Endothelial cell of hepatic sinusoid (primary cell): ENCODE measurements around the gene EXD3.
"Not testable (repeated sequence)": the region's sequence is repeated elsewhere in the genome, so short reads cannot be mapped to it uniquely, and the experiment has no call there.

Experiments used
- in situ Hi-C: cut with HindIII; loops from 2 replicates; pipeline ENCODE4 v1.10.0; 2017; ENCODE audit warnings: low sequenced_read_pairs

Gene EXD3

DNA sequence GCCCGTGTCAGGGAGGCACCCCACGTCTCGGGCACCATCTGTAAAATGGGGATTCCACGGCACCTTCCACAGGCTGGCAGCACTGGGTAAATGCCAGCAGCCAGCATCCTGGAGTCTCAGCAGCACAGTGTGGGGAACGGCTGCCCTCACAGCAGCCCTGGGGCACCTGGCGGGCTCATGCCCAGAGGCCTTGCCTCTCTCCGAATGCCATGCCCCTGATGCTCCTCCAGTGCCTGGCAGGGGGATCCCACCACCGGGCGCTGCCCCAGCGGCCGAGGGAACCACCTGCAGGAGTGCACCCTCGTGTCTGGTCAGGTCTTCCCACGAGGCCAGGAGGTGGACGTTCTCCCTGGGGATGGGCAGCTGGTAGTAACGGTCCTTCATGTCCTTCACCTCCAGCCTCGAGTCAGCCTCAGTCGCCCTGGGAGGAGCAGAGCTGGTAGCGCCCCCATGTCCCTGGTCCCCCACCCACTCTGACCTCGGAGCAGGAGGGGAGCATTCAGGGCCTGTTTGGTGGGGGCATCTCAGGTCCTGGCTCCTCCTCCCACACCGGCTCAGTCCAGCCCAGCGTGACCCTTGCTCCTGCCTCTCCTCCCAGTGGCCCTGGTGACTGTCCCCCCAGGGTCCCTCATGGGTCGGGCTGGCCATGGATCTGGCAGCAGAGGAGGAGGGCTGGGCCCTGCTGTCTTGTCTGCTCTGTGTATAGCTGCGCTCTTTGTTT lies 71.0 kb downstream of the EXD3 start:
- in situ Hi-C loops, result no loop called here

GRCh38 chr9:137350696-137351584 lies 72.0 kb downstream of the EXD3 start:
- in situ Hi-C loops, result no loop called here

GRCh38 chr9:137349471-137350033 lies 73.4 kb downstream of the EXD3 start:
- in situ Hi-C loops, result loop anchor here (10.0 kb wide), 1 partner anchor 155 kb away; no protein-coding TSS in a partner anchor

DNA sequence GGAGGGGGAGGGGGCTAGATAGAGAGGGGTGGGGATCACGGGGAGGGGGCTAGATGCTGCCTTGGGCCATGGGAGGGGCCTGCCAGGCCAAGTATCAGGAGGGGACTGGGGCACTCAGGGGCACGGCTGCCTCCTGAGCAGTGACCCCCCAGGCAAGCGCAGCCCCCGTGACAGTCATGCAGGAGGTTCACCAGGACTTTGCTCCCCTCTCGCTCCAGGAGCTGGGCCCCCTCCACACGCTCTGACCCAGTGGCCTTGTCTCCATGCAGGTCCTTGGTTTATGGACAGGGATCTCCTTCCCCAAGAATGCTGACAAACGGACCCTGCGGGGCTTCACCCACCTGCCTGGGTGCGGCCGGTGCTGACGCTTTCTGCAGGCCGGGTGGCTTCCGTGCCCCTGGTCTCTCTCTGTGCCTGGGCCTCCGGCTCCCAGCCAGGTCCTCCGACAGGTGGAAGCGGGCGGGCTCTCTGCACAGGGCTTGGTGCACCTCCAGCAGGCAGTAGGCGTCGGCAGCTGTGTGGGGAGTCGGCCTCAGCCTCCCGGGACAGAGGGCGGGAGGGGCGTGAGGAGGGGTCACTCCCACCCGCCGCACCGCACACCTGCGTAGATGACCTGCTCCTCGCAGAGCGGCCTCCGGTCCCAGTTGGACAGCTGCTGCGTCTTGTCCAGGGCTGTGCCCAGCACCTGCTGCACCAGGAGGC lies 74.0 kb downstream of the EXD3 start:
- in situ Hi-C loops, result loop anchor here (10.0 kb wide), 1 partner anchor 156 kb away; no protein-coding TSS in a partner anchor

- in situ Hi-C loops, result loop anchor here (10.0 kb wide), 1 partner anchor 157 kb away; no protein-coding TSS in a partner anchor
Observed at GRCh38 chr9:137347928-137348327, 75.0 kb downstream of the EXD3 start.

DNA sequence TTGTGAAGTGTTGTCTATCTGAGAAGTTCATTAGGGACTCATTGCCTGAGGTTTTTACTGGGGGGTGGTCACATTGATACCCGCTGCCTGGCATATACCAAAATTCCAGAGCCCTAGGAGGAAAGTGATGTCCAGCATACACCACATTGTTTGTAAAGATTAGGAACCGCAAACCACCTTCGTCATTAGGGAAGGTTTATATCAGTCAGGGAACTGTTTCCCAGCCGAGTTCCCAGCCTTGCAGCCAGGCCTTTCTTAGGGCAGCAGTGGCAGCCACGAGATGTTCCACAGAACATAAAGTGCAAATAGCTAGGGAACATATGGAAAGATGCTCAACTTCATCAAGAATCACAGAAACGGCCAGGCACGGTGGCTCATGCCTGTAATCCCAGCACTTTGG lies 80.5 kb downstream of the EXD3 start:
- in situ Hi-C loops, result loop anchor here (10.0 kb wide), 1 partner anchor 162 kb away; no protein-coding TSS in a partner anchor

DNA sequence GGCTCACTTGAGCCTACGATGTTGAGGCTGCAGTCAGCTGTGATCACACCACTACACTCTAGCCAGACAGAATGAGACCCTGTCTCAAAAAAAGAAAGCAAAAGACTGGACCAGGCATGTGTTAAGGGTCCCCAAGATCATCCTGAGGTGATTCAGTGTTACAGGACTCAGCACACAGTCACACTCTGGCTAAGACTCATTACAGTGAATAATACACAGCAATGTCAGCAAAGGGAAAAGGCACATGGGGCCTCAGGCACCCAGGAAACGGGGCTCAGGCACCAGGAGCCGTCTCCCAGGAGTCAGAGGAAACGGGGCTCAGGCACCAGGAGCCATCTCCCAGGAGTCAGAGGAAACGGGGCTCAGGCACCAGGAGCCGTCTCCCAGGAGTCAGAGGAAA lies 81.7 kb downstream of the EXD3 start:
- in situ Hi-C loops, result loop anchor here (10.0 kb wide), 1 partner anchor 164 kb away; no protein-coding TSS in a partner anchor

- in situ Hi-C loops, result loop anchor here (10.0 kb wide), 1 partner anchor 165 kb away; no protein-coding TSS in a partner anchor
Observed at GRCh38 chr9:137339908-137340462, 83.0 kb downstream of the EXD3 start.

DNA sequence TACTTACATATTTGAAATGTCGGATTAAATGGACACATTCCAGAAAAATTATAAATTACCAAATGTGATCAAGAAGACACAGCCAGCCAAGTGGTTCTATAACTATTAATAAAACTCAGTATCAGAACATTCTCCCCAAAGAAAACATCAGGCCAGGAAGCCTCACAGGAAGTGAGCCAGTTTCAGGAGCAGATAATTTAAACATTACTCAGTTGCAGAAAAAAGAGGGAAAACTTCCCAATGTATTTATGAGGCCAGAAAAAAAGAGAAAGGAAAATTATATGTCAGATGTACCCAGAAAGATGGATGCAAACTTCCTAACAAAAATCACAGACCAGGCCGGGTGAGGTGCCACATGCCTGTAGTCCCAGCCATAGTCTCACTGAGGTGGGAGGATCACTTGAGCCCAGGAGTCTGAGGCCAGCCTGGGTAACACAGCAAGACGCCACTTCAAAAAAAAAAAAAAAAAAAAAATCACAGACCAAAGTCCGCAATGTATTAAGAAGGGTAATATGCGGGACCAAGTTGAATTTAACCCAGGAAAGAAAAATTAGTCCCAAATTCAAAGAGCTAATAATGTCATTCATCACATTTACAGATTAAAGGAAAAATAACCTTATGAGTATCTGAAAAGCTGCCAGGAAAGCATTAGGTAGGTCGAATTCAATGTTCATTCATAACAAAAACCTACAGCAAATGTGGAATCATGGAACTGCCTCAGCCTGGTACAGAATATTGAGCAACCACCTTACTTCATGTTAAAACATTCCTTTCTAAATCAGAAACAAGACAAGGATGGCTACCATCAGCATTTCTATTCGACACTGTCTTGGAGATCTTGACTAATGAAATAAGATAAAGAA lies 83.7 kb downstream of the EXD3 start:
- in situ Hi-C loops, result no loop called here

GRCh38 chr9:137336735-137337134 lies 86.2 kb downstream of the EXD3 start:
- in situ Hi-C loops, result no loop called here

DNA sequence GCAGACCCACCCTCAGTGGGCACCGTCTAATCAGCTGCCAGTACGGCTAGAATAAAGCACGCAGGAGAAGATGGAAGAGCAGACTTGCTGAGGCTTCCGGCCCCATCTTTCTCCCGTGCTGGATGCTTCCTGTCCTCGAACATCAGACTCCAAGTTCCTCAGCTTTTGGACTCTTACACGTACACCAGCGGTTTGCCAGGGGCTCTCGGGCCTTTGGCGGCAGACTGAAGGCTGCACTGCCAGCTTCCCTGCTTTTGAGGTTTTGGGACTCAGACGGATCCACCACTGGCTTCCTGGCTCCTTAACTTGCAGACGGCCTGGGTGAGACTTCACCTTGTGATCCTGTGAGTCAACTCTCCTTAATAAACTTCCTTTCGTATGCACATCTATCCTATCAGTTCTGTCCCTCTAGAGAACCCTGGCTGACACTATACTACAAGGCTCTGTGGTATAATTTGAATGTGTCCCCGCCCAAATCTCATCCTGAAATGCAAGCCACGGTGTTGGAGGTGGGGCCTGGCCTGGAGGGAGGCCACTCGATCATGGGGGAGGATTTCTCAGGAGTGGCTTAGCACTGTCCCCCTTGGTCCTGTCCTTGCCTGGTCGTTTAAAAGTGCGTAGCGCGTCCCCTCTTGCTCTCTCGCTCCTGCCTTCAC lies 89.8 kb downstream of the EXD3 start:
- in situ Hi-C loops, result no loop called here

DNA sequence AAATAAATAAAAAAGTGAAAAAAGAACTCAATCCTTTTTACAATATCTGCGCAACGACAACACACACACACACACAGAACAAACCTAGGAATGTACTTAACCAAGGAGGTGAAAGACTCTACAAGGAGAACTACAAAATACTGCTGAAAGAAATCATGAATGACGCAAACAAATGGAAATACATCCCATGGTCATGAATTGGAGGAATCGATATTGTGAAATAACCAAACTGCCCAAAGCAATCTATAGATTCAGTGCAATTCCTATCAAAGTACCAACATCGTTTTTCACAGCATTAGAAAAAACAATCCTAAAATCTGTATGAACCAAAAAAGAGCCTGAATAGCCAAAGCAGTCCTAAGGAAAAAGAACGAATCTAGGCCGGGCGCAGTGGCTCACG lies 91.0 kb downstream of the EXD3 start:
- in situ Hi-C loops, result no loop called here

DNA sequence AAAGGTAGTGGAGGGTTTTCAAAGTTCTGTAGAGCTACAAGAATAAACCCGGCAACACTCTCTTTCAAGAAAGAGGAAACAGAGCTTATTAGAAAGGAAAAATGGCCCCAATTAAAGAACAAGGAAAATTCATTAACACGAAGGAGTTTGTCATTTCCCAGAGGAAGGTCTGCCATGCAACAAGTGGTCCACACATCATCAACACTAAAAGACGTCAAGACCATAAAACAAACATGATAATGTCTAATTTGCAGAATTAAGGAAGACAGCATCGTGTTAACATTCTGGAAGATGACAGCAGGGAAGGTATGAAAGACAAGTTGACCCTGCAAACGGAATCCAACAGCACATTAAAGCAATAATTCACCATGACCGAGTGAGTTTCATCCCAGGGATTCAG lies 92.3 kb downstream of the EXD3 start:
- in situ Hi-C loops, result no loop called here

DNA sequence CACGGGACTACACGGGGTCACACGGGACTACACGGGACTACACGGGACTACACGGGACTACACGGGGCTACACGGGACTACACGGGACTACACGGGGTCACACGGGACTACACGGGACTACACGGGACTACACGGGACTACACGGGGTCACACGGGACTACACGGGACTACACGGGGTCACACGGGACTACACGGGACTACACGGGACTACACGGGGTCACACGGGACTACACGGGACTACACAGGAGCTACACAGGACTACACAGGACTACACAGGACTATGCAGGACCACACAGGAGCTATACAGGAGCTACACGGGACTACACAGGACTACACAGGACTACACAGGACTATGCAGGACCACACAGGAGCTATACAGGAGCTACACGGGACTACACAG lies 93.4 kb downstream of the EXD3 start:
- in situ Hi-C loops, result not testable (repeated sequence)

DNA sequence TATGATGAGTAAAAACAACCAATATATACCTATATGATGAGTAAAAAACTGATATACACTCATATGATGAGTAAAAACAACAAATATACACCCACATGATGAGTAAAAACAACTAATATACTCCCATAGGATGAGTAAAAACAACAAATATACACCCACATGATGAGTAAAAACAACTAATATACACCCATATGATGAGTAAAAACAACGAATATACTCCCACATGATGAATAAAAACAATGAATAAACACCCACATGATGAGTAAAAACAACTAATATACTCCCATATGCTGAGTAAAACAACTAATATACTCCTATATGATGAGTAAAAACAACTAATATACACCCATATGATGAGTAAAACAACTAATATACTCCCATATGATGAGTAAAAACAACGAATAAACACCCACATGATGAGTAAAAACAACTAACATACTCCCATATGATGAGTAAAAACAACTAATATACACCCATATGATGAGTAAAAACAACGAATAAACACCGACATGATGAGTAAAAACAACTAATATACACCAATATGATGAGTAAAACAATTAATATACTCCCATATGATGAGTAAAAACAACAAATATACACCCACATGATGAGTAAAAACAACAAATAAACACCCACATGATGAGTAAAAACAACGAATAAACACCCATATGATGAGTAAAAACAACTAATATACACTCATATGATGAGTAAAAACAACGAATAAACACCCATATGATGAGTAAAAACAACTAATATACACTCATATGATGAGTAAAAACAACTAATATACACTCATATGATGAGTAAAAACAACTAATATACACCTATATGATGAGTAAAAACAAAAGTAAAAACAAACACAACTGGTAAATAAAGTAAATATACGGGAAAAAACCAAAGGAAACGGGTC lies 95.1 kb downstream of the EXD3 start:
- in situ Hi-C loops, result not testable (repeated sequence)

DNA sequence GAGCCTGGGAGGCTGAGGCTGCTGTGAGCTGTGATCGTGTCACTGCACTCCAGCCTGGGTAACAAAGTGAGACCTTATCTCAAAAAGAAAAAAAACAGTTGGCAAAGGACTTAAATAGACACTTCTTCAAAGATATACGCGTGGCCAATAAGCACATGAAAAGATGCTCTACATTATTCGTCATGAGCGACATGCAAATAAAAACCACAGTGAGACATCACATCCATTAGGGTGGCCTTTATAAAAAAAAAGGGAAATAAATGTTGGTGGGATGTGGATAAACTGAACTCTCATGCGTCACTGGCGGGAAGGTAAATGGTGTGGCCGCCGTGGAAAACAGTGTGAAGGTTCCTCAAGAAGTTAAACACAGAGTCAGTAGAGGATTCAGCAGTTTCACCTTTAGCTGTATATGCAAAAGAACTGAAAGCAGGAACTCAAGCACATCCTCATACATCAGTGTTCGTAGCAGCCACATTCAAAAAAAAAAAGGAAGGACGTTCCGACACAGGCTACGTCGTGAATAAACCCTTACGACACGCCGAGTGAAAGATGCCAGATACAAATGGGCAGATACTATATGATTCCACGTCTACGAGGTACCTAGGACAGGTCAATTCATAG lies 96.4 kb downstream of the EXD3 start:
- in situ Hi-C loops, result no loop called here

DNA sequence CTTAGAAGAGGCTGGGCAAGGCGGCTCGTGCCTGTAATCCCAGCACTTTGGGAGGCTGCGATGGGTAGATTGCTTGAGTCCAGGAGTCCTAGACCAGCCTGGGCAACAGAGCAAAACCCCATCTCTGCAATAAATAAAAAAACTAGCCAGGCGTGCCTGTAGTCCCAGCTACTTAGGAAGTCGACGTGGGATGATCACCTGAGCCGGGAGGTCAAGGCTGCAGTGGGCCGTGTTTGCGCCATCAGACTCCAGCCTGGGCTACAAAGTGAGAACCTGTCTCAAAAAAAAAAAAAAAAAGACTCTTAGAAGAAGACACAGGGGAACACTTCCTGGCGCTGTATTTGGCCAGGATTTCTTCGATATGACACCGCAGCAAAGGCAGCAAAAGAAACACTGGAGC lies 97.2 kb downstream of the EXD3 start:
- in situ Hi-C loops, result no loop called here

- in situ Hi-C loops, result no loop called here
Observed at GRCh38 chr9:137325124-137325523, 97.8 kb downstream of the EXD3 start.
